Measurements from ENCODE around the gene SCGB1A1. TPM values are rescaled to one million over a fixed set of nuclear protein-coding genes. Genes with fewer than 3 reads are reported as not detected.

The SCGB1A1 gene
- total and polyA plus RNA-seq, 7 donors, result 0.35 TPM; not detected in 6

DNA sequence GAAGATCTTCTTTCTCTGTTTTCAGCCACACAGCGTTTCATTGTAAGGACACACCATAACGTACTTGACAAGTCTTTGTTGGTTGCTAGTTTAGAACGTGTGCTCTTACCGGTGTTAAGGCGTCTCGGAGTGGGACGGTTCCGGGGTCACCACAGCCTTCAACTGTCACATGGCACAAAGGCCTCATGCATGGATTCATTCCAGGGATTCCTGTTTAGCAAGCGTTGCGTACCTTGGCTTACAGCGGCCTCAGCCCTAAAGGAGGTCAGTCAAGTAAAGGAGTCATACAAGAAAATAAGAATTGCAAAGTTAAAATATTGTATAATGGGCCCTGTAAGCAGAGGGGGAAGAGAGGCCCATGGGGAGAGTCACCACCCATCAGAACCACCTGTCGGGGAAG, 2.2 kb upstream of the SCGB1A1 start:
- DNase-seq (no peak), ATAC-seq (no peak)
- Histone ChIP-seq H3K4me3 (no peak overlapping the region), H3K27me3 (ENCODE audit: insufficient read depth in 3 of 3, low read length in 2 of 3) (no peaks in the 10 kb centered on the region), H3K27ac (no peak overlapping the region), H3K9me3 (no peaks in the 10 kb centered on the region), H3K4me1 (no peaks in the 10 kb centered on the region), H3K36me3 (ENCODE audit: insufficient read depth in 1 of 2, low read depth in 1 of 2) (no peaks in the 10 kb centered on the region)
- intact Hi-C loops (cut with DNase I), result no loop called here
- TF ChIP-seq, protein P1, sequence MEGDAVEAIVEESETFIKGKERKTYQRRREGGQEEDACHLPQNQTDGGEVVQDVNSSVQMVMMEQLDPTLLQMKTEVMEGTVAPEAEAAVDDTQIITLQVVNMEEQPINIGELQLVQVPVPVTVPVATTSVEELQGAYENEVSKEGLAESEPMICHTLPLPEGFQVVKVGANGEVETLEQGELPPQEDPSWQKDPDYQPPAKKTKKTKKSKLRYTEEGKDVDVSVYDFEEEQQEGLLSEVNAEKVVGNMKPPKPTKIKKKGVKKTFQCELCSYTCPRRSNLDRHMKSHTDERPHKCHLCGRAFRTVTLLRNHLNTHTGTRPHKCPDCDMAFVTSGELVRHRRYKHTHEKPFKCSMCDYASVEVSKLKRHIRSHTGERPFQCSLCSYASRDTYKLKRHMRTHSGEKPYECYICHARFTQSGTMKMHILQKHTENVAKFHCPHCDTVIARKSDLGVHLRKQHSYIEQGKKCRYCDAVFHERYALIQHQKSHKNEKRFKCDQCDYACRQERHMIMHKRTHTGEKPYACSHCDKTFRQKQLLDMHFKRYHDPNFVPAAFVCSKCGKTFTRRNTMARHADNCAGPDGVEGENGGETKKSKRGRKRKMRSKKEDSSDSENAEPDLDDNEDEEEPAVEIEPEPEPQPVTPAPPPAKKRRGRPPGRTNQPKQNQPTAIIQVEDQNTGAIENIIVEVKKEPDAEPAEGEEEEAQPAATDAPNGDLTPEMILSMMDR (IDR thresholded peaks at IDR 0.05), result no peak
- 86 to 92% (median 89%) methylated on average over 12 of the region's 12 CpGs for WGBS, 3 donors

GRCh38 chr11:62418136-62418535, 697 bp upstream of the SCGB1A1 start:
- Histone ChIP-seq H3K36me3 (ENCODE audit: insufficient read depth in 1 of 2, low read depth in 1 of 2) (no peaks in the 10 kb centered on the region), H3K4me3 (no peak overlapping the region), H3K27me3 (ENCODE audit: insufficient read depth in 3 of 3, low read length in 2 of 3) (no peaks in the 10 kb centered on the region), H3K9me3 (no peaks in the 10 kb centered on the region), H3K27ac (no peak overlapping the region), H3K4me1 (no peaks in the 10 kb centered on the region)
- WGBS, 3 donors, result 86 to 90% (median 88%) methylated on average over 5 of the region's 5 CpGs
- no peak for ATAC-seq
- no peak for DNase-seq
- TF ChIP-seq, protein P1 (IDR thresholded peaks at IDR 0.05), result no peak
- intact Hi-C loops (cut with DNase I), result no loop called here

- WGBS, 3 donors, result 46 to 58% (median 47%) methylated on average over 5 of the region's 5 CpGs
- H3K4me1 ChIP-seq, result no peaks in the 10 kb centered on the region
- H3K27me3 ChIP-seq (ENCODE audit: insufficient read depth in 3 of 3, low read length in 2 of 3), result no peaks in the 10 kb centered on the region
- no peak overlapping the region for H3K4me3 ChIP-seq
- intact Hi-C loops (cut with DNase I), result no loop called here
- TF ChIP-seq, protein P1 (IDR thresholded peaks at IDR 0.05), result no peak
- ATAC-seq, result no peak
- H3K36me3 ChIP-seq (ENCODE audit: insufficient read depth in 1 of 2, low read depth in 1 of 2), result no peaks in the 10 kb centered on the region
- DNase-seq, result no peak
- H3K9me3 ChIP-seq, result no peaks in the 10 kb centered on the region
- H3K27ac ChIP-seq, result no peak overlapping the region
Measured at GRCh38 chr11:62419314-62419929, 589 bp downstream of the SCGB1A1 start.

DNA sequence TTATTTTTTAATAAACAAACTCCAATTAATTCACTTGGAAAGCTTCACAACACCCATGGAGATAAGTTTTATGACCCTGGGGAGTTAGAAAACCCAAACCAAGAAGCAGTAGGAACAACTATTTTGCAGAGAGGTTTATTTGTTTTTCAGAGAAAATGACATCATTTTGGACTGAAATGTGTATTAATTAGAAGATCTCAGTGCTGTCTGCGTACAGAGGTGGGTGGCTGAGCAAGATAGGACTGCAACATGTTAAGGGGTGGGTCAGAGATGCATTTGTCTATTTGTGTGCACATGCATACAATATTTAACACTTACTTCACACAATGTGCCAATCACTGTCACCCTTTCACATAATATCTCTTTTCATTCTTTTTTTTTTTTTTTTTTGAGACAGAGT, 1.1 kb downstream of the SCGB1A1 start:
- no peak for DNase-seq
- no peaks in the 10 kb centered on the region for H3K27me3 ChIP-seq (ENCODE audit: insufficient read depth in 3 of 3, low read length in 2 of 3)
- TF ChIP-seq, protein P1 (IDR thresholded peaks at IDR 0.05), result no peak
- no peaks in the 10 kb centered on the region for H3K9me3 ChIP-seq
- ATAC-seq, result no peak
- no peaks in the 10 kb centered on the region for H3K36me3 ChIP-seq (ENCODE audit: insufficient read depth in 1 of 2, low read depth in 1 of 2)
- 55 to 73% (median 61%) methylated on average over 1 of the region's 1 CpG for WGBS, 3 donors
- no peak overlapping the region for H3K4me3 ChIP-seq
- intact Hi-C loops (cut with DNase I), result loop anchor here in 1 of 2 donors (5.0 kb wide), 1 partner anchor 122 kb away; no protein-coding TSS in a partner anchor
- H3K27ac ChIP-seq, result no peak overlapping the region
- no peaks in the 10 kb centered on the region for H3K4me1 ChIP-seq

GRCh38 chr11:62420882-62421281, 2.0 kb downstream of the SCGB1A1 start:
- no peak overlapping the region for H3K27ac ChIP-seq
- H3K27me3 ChIP-seq (ENCODE audit: insufficient read depth in 3 of 3, low read length in 2 of 3), result no peaks in the 10 kb centered on the region
- intact Hi-C loops (cut with DNase I), result loop anchor here in 1 of 2 donors (5.0 kb wide), 1 partner anchor 121 kb away; no protein-coding TSS in a partner anchor
- 91 to 100% (median 96%) methylated on average over 3 of the region's 3 CpGs for WGBS, 3 donors
- H3K4me1 ChIP-seq, result no peaks in the 10 kb centered on the region
- DNase-seq, result no peak
- H3K4me3 ChIP-seq, result no peak overlapping the region
- H3K9me3 ChIP-seq, result no peaks in the 10 kb centered on the region
- ATAC-seq, result no peak
- no peaks in the 10 kb centered on the region for H3K36me3 ChIP-seq (ENCODE audit: insufficient read depth in 1 of 2, low read depth in 1 of 2)
- TF ChIP-seq, protein P1 (IDR thresholded peaks at IDR 0.05), result no peak

All from psoas muscle (tissue), 8 donors.